ENCODE measurements around the gene MARK1. TPM values are rescaled to one million over a fixed set of nuclear protein-coding genes. Genes with fewer than 3 reads are reported as not detected.

MARK1 gene
- total RNA-seq, 1 experiment from 2014 or later: not detected

DNA sequence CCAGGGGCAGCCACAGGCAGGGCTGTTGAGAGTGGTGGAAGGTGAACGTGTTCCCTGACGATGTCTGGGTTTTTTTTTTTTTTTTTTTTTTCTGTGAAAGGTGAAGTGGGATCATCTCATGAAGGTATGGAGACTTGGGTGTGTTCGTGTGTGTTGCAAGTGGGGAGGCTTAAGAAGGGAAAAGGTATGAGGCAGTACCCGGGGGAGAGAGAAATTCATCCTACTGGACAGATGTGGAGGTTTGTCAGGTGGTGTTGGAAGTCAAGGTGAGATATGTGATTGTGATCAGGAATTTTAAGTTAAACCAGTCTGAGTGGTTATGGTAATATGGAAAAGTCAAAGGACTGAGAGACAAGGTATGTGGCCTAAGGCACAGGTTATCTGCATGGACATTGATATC, 167.5 kb downstream of the MARK1 start:
- H3K4me3 ChIP-seq (ENCODE audit: low read depth in 2 of 2, low read length in 2 of 2): no peak overlapping the region
- DNase-seq (ENCODE audit: low read depth, low spot score) (no peak), ATAC-seq (no peak)
- H3K9me3 ChIP-seq (ENCODE audit: control insufficient read depth, insufficient read depth, low read depth, low read length): no peaks in the 10 kb centered on the region
- CTCF ChIA-PET: no interaction called here
- H3K27ac ChIP-seq (ENCODE audit: low read length): no peak overlapping the region
- POLR2A ChIA-PET: no interaction called here
- intact Hi-C loops (cut with micrococcal nuclease; ENCODE audit: unreplicated experiment): no loop called here
- no TSS peak for BruUV-seq (replicated peaks)
- H3K4me1 ChIP-seq (ENCODE audit: control insufficient read depth, insufficient read depth, low read length): no peaks in the 10 kb centered on the region
- TF ChIP-seq, protein P1, sequence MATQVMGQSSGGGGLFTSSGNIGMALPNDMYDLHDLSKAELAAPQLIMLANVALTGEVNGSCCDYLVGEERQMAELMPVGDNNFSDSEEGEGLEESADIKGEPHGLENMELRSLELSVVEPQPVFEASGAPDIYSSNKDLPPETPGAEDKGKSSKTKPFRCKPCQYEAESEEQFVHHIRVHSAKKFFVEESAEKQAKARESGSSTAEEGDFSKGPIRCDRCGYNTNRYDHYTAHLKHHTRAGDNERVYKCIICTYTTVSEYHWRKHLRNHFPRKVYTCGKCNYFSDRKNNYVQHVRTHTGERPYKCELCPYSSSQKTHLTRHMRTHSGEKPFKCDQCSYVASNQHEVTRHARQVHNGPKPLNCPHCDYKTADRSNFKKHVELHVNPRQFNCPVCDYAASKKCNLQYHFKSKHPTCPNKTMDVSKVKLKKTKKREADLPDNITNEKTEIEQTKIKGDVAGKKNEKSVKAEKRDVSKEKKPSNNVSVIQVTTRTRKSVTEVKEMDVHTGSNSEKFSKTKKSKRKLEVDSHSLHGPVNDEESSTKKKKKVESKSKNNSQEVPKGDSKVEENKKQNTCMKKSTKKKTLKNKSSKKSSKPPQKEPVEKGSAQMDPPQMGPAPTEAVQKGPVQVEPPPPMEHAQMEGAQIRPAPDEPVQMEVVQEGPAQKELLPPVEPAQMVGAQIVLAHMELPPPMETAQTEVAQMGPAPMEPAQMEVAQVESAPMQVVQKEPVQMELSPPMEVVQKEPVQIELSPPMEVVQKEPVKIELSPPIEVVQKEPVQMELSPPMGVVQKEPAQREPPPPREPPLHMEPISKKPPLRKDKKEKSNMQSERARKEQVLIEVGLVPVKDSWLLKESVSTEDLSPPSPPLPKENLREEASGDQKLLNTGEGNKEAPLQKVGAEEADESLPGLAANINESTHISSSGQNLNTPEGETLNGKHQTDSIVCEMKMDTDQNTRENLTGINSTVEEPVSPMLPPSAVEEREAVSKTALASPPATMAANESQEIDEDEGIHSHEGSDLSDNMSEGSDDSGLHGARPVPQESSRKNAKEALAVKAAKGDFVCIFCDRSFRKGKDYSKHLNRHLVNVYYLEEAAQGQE (IDR thresholded peaks at IDR 0.05; ENCODE audit: insufficient read depth in 1 of 2, low read depth in 2 of 2, low read length in 1 of 2): no peak
- TF ChIP-seq SIN3A (IDR thresholded peaks at IDR 0.05; ENCODE audit: borderline replicate concordance, insufficient read depth, low read depth, low read length): no peak
- TF ChIP-seq TCF7L2 (IDR thresholded peaks at IDR 0.05; ENCODE audit: low read depth, low read length): no peak
- TF ChIP-seq POLR2AphosphoS5 (IDR thresholded peaks at IDR 0.05; ENCODE audit: low read depth, low read length): no peak
- no peak for TF ChIP-seq CTCF (IDR thresholded peaks at IDR 0.05)
- in situ Hi-C loops (cut with HindIII; ENCODE audit: low pct_unique_long_range_greater_than_20kb, low sequenced_read_pairs): no loop called here
- no peaks in the 10 kb centered on the region; the same call in 1 of the 2 replicates for H3K27me3 ChIP-seq (ENCODE audit: control insufficient read depth, insufficient read depth, low read length)
- H3K36me3 ChIP-seq (ENCODE audit: control insufficient read depth, insufficient read depth, low read length): no peaks in the 10 kb centered on the region; the same call in 1 of the 2 replicates

- intact Hi-C loops (cut with micrococcal nuclease; ENCODE audit: unreplicated experiment) (no loop called here), in situ Hi-C loops (cut with HindIII; ENCODE audit: low pct_unique_long_range_greater_than_20kb, low sequenced_read_pairs) (no loop called here)
- no peak overlapping the region for H3K27ac ChIP-seq (ENCODE audit: low read length)
- DNase-seq (ENCODE audit: low read depth, low spot score): no peak
- no peaks in the 10 kb centered on the region for H3K4me1 ChIP-seq (ENCODE audit: control insufficient read depth, insufficient read depth, low read length)
- H3K27me3 ChIP-seq (ENCODE audit: control insufficient read depth, insufficient read depth, low read length): no peaks in the 10 kb centered on the region; the same call in 1 of the 2 replicates
- no peaks in the 10 kb centered on the region for H3K36me3 ChIP-seq (ENCODE audit: control insufficient read depth, insufficient read depth, low read length)
- BruUV-seq (replicated peaks): no TSS peak
- POLR2A ChIA-PET: no interaction called here
- ATAC-seq: no peak
- CTCF ChIA-PET: no interaction called here
- TF ChIP-seq CTCF (IDR thresholded peaks at IDR 0.05) (no peak), POLR2AphosphoS5 (IDR thresholded peaks at IDR 0.05; ENCODE audit: low read depth, low read length) (no peak), TCF7L2 (IDR thresholded peaks at IDR 0.05; ENCODE audit: low read depth, low read length) (no peak), SIN3A (IDR thresholded peaks at IDR 0.05; ENCODE audit: borderline replicate concordance, insufficient read depth, low read depth, low read length) (no peak)
- TF ChIP-seq, protein P1 (IDR thresholded peaks at IDR 0.05; ENCODE audit: insufficient read depth in 1 of 2, low read depth in 2 of 2, low read length in 1 of 2): no peak
- H3K9me3 ChIP-seq (ENCODE audit: control insufficient read depth, insufficient read depth, low read depth, low read length): no peaks in the 10 kb centered on the region
- H3K4me3 ChIP-seq (ENCODE audit: low read depth in 2 of 2, low read length in 2 of 2): no peak overlapping the region
Observed at GRCh38 chr1:220696226-220696862, 168.4 kb downstream of the MARK1 start.

Data from Panc1 (cell line).